ENCODE measurements around the gene BTRC. TPM values are rescaled to one million over a fixed set of nuclear protein-coding genes. Genes with fewer than 3 reads are reported as not detected.
A peak's percentile ranks its signal among the peaks of the same experiment; 100 is the strongest.

BTRC gene
- total and polyA plus RNA-seq, 7 donors = 6.1 to 19.3 (median 16.4) TPM

DNA sequence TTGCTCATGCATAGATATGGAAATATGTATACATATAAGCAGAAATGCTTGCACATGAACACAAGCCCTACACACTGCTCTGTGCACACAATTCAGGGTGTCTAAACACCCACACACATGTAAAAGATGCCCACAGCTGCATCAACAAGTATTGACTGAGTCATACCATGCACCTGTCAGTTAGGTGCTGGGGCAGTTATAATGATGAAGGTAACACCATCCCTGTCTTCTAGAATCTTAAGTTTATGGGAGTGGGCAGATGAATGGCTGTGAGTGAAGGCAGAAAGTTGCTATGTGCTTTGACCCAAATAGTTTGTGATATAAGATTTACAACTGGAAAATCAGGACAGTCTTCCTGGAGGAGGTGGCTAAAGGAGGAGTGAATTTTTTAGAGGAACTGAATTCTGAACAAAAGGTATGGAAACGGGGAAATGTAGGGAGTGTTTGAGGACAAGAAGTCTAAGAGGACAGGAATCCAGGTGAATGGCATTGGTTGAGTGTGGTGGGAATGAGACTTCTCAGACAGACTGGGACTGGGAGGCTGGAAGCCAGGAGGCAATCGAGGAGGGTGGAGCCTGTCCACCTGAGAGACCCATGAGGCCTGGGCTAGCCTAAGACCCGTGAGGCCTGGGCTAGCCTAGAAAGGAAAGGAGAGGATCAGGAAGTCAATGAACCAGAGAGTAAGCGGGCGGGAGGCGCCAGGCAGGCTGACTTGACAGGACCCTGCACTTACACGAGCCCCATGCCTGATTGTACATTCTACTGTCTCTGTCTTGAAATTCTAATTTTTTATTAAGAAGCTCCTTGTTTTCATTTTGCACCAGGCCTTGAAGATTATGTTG is 213.4 kb downstream of the BTRC start:
- no peaks in the 10 kb centered on the region for H3K4me1 ChIP-seq
- 79 to 82% (median 81%) methylated on average over 7 of the region's 7 CpGs for WGBS, 3 donors
- intact Hi-C loops (cut with DNase I) = no loop called here
- TF ChIP-seq, protein P1, sequence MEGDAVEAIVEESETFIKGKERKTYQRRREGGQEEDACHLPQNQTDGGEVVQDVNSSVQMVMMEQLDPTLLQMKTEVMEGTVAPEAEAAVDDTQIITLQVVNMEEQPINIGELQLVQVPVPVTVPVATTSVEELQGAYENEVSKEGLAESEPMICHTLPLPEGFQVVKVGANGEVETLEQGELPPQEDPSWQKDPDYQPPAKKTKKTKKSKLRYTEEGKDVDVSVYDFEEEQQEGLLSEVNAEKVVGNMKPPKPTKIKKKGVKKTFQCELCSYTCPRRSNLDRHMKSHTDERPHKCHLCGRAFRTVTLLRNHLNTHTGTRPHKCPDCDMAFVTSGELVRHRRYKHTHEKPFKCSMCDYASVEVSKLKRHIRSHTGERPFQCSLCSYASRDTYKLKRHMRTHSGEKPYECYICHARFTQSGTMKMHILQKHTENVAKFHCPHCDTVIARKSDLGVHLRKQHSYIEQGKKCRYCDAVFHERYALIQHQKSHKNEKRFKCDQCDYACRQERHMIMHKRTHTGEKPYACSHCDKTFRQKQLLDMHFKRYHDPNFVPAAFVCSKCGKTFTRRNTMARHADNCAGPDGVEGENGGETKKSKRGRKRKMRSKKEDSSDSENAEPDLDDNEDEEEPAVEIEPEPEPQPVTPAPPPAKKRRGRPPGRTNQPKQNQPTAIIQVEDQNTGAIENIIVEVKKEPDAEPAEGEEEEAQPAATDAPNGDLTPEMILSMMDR (IDR thresholded peaks at IDR 0.05) = no peak
- peaks cover 2% of the 10 kb centered on the region for H3K9me3 ChIP-seq
- H3K27ac ChIP-seq = no peak overlapping the region
- no peak for ATAC-seq
- peaks cover 0 to 50% (median 11%) of the 10 kb centered on the region in 3 donors for H3K27me3 ChIP-seq (ENCODE audit: insufficient read depth in 3 of 3, low read length in 2 of 3)
- peak in 1 of 2 donors; percentile 41 for DNase-seq
- no peak overlapping the region for H3K4me3 ChIP-seq
- no peaks in the 10 kb centered on the region for H3K36me3 ChIP-seq (ENCODE audit: insufficient read depth in 1 of 2, low read depth in 1 of 2)

DNA sequence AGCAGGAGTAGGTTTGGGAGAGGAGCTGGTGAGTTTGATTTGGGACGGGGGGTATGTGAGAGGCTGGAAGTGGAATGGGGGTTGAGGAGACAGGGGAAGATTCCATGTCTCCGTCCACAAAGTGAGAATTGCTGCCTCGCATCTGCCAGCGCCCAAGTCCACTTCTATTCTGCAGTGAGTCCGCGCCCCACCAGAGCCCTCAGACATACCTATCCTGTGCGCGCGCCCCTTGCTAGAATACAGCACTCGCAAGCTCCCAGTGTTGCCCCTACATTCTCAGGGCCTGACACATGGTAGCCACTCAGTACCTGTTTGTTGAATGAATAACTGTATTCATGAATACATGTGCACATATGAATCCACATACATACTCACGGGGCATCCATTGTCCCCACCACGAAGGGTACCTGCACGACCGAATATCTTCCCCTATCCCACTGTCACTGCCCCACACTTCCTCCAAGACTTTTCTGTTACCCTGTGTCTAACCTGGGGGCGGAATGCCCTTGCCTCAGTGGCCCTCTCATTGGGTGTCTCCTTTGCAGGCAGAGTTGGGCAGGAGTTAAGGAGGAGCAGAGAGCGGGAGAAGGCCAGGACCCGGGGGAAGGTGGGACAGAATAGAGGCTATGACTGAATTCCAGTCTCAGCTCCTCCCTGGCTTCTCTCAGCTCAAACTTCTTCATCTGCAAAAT is 214.2 kb downstream of the BTRC start:
- peaks cover 0 to 50% (median 11%) of the 10 kb centered on the region in 3 donors for H3K27me3 ChIP-seq (ENCODE audit: insufficient read depth in 3 of 3, low read length in 2 of 3)
- TF ChIP-seq, protein P1 (IDR thresholded peaks at IDR 0.05) = no peak
- H3K4me3 ChIP-seq = no peak overlapping the region
- ATAC-seq (no peak), DNase-seq (peak in 1 of 2 donors; percentile 42)
- no peaks in the 10 kb centered on the region for H3K4me1 ChIP-seq
- 88 to 91% (median 88%) methylated on average over 17 of the region's 17 CpGs for WGBS, 3 donors
- intact Hi-C loops (cut with DNase I) = no loop called here
- peaks cover 10% of the 10 kb centered on the region for H3K9me3 ChIP-seq
- H3K36me3 ChIP-seq (ENCODE audit: insufficient read depth in 1 of 2, low read depth in 1 of 2) = no peaks in the 10 kb centered on the region
- H3K27ac ChIP-seq = no peak overlapping the region

DNA sequence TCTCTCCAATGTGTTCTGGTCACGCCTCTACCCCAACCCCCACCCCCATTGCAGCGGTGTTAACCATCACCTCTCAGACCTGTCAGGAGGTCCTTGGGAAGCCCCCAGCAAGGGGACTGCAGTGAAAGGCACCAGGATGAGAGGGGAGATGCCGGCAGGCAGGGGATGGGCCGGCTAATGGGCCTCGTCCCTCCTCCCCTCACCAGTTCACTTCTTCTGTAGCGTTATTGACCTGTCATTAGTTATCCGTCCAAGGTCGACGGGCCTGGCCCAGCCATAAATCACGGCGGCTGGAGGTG is 215.3 kb downstream of the BTRC start:
- ATAC-seq (no peak), DNase-seq (peak in 1 of 2 donors; percentile 48)
- 15 to 28% (median 19%) methylated on average over 11 of the region's 11 CpGs for WGBS, 3 donors
- Histone ChIP-seq H3K4me3 (peak overlapping the region; percentile 76), H3K27me3 (ENCODE audit: insufficient read depth in 3 of 3, low read length in 2 of 3) (peaks cover 0 to 50% (median 11%) of the 10 kb centered on the region in 3 donors), H3K27ac (no peak overlapping the region), H3K9me3 (peaks cover 13% of the 10 kb centered on the region), H3K4me1 (no peaks in the 10 kb centered on the region), H3K36me3 (ENCODE audit: insufficient read depth in 1 of 2, low read depth in 1 of 2) (no peaks in the 10 kb centered on the region)
- intact Hi-C loops (cut with DNase I) = no loop called here
- TF ChIP-seq, protein P1 (IDR thresholded peaks at IDR 0.05) = no peak

DNA sequence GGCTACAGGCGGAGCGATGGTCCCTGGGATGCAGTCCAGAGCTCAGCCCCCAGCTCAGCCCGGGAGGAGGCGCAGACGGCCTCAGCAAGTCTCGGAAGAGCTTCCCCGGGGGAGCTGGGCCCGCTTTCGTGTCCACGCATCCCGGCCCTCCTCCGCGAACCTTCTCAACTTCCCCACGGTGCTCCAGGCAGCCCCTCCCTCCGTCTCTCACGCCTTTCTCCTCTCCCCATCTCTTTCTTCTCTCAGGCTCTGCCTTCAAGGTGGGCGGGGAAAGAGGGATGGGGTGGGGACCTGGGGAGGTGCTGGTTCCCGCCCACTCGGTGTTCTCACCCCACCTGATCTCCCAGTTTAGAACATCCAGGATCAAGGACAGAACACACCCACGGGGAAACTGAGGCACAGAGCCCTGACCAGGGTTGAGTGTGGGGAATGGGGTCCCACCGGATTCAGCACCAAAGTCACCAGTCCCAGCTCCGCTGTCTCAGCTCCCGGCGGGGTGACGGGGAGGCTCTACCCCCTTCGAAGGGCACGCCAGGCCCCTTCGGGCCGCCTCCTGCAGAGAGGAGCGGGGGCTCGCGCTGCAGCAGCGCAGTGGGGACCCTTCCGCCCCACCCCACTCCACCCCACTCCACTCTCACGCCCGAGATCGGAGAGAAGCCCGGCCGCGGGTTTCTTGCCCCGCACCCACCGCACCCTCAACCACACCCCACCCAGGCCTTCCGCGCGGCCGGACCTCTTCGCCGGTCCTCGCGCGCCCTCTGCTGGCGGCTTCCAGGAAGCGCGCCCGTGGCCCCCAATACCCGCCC is 215.9 kb downstream of the BTRC start:
- TF ChIP-seq, protein P1 (IDR thresholded peaks at IDR 0.05) = peak; percentile 88
- ATAC-seq (peak; percentile 87 to 94 (median 90)), DNase-seq (peak; percentile 80 to 88)
- Histone ChIP-seq H3K36me3 (ENCODE audit: insufficient read depth in 1 of 2, low read depth in 1 of 2) (no peaks in the 10 kb centered on the region), H3K27me3 (ENCODE audit: insufficient read depth in 3 of 3, low read length in 2 of 3) (peaks cover 0 to 48% (median 11%) of the 10 kb centered on the region in 3 donors), H3K4me3 (peak overlapping the region; percentile 76), H3K27ac (no peak overlapping the region), H3K9me3 (peaks cover 13% of the 10 kb centered on the region), H3K4me1 (no peaks in the 10 kb centered on the region)
- WGBS, 3 donors = 2 to 4% (median 4%) methylated on average over 46 to 56 of the region's 56 CpGs
- intact Hi-C loops (cut with DNase I) = loop anchor here (1.0 to 5.0 kb wide), 6 partner anchors 268 to 409 kb away; no protein-coding TSS in a partner anchor

All from psoas muscle (tissue), 8 donors.